Colonic mucosa (tissue), 4 donors: Measurements from ENCODE around the gene ZNF3. TPM values are rescaled to one million over a fixed set of nuclear protein-coding genes. Genes with fewer than 3 reads are reported as not detected.
A peak's percentile ranks its signal among the peaks of the same experiment; 100 is the strongest.

ENCODE experiments used
- DNase-seq: peaks from one replicate; pipeline ENCODE4 v3.0.0-alpha.2; 2020
- H3K27ac ChIP-seq: fragments of 200-600 bp; one replicate; pipeline ENCODE4 v1.8.0; 2021
- H3K27me3 ChIP-seq: fragments of 200-600 bp; one replicate; pipeline ENCODE4 v1.8.0; 2021
- H3K36me3 ChIP-seq: fragments of 200-600 bp; one replicate; pipeline ENCODE4 v1.8.0; 2021
- H3K4me1 ChIP-seq: fragments of 200-600 bp; one replicate; pipeline ENCODE4 v1.8.0; 2021; ENCODE audit warnings: mild to moderate bottlenecking
- H3K4me3 ChIP-seq: fragments of 200-600 bp; one replicate; pipeline ENCODE4 v1.8.0; 2021
- H3K9ac ChIP-seq, 2 donors: one replicate each; pipeline ENCODE4 v1.7.0; 2013; ENCODE audit warnings: control low read depth in 2 of 2, low read depth in 2 of 2, low read length in 2 of 2
- H3K9me3 ChIP-seq: fragments of 200-600 bp; one replicate; pipeline ENCODE4 v1.8.0; 2021
- CTCF ChIP-seq: fragments of 200-600 bp; IDR thresholded peaks from one replicate; pipeline ENCODE4 v1.8.0; 2022; ENCODE audit warnings: antibody characterized with exemption, mild to moderate bottlenecking
- intact Hi-C: fragments of 100-400 bp; cut with DNase I; formaldehyde crosslinking; loops from one replicate; pipeline ENCODE4 v1.14.1; 2022
- total RNA-seq, 2 donors: library from RNA; stranded (reverse); fragmentation: NEBNext Ultra II Directional in 1 of 2; extraction: Animal tissue kit (Norgen Biotek cat#: 25700) in 1 of 2; gene quantifications; one replicate each; pipeline ENCODE4 v1.2.1, GENCODE V29; 2021
- donor health status: healthy.
- donor health status: DM: no; HTN: no; CAD: no.
- donor health status: DM: no; HTN: no; CAD: no.

ZNF3 gene
- total RNA-seq, 2 donors from 2014 or later: 30.1 to 31.9 TPM

- Histone ChIP-seq H3K4me3 (peak within 1 kb of the TSS; percentile 66), H3K27me3 (no peaks in the 10 kb centered on the region), H3K27ac (peak within 1 kb of the TSS; percentile 75), H3K36me3 (peaks cover 8% of the 10 kb centered on the region), H3K9me3 (no peaks in the 10 kb centered on the region), H3K9ac (peak within 1 kb of the TSS; percentile 93 to 97), H3K4me1 (peaks cover 3% of the 10 kb centered on the region)
- intact Hi-C loops: no loop called here
- peak; percentile 90 for DNase-seq
- no peak for TF ChIP-seq CTCF
Measured at GRCh38 chr7:100088621-100089457, 7.3 kb upstream of the ZNF3 start, which contains the start of gene COPS6. Gene COPS6, plus strand, starts transcription at chr7:100088969. Its CDS starts 22 bp downstream, at chr7:100088991.

- Histone ChIP-seq H3K9me3 (no peaks in the 10 kb centered on the region), H3K36me3 (peaks cover 6% of the 10 kb centered on the region), H3K9ac (peak overlapping the region; percentile 93 to 97), H3K27me3 (no peaks in the 10 kb centered on the region), H3K27ac (peak overlapping the region; percentile 75), H3K4me3 (peak overlapping the region; percentile 66), H3K4me1 (peaks cover 3% of the 10 kb centered on the region)
- DNase-seq: no peak
- TF ChIP-seq CTCF: no peak
- intact Hi-C loops: no loop called here
Measured at GRCh38 chr7:100088095-100088620, 6.6 kb upstream of the ZNF3 start.

DNA sequence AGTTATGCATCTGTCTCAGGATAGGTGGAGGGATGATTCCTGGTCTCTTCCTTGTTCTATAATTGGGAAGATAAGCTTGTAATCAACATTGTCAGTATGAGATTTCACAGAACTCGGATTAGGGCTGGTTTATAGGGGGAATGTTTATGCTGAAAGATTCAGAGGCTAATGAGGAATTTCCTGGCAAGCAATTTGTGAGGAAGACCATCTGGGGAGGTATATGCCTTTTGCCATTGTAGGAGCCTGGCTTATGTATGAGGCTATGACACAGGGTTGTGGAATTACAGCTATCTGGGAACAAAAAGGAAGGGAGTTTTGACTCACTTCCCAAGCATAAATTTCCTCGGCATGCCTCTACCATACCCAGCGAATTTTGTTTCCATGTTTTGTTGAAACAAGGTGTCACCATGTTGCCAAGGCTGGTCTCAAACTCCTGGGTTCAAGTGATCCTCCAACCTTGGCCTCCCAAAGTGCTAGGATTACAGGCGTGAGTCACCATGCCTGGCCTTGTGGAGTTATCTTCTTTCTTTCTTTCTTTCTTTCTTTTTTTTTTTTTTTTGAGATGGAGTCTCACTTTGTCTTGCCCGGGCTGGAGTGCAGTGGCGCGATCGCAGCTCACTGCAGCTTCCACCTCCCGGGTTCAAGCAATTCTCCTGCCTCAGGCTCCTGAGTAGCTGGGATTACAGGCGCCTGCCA, 5.7 kb upstream of the ZNF3 start:
- Histone ChIP-seq H3K4me3 (no peak overlapping the region), H3K4me1 (peaks cover 3% of the 10 kb centered on the region), H3K27ac (peak overlapping the region; percentile 5), H3K9ac (no peak overlapping the region), H3K27me3 (no peaks in the 10 kb centered on the region), H3K9me3 (no peaks in the 10 kb centered on the region), H3K36me3 (no peaks in the 10 kb centered on the region)
- no peak for DNase-seq
- intact Hi-C loops: no loop called here
- TF ChIP-seq CTCF: no peak

DNA sequence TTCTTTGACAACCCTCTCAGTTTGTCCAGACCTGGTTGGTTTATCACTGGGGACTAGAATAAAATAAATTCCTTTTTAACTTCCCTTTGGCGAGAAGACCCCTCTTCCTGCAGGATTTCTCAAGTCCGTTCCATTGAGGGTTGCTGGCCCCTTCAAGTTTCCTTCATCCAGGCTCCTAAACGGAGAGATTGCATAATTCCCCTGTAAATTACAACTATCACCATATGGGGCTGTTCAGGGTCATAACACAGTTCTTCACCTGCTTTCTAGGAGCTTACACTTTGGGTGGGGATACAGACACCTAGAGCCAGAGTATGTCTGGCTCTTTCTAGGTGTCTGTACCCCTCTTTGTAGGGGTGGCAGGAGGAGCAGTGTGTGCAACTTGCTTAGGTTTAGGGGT, 4.0 kb upstream of the ZNF3 start:
- DNase-seq: no peak
- intact Hi-C loops: no loop called here
- no peaks in the 10 kb centered on the region for H3K36me3 ChIP-seq
- no peaks in the 10 kb centered on the region for H3K9me3 ChIP-seq
- H3K9ac ChIP-seq: no peak overlapping the region
- no peak overlapping the region for H3K27ac ChIP-seq
- TF ChIP-seq CTCF: no peak
- H3K4me3 ChIP-seq: no peak overlapping the region
- peaks cover 4% of the 10 kb centered on the region for H3K4me1 ChIP-seq
- no peaks in the 10 kb centered on the region for H3K27me3 ChIP-seq

- no peak for DNase-seq
- no peak for TF ChIP-seq CTCF
Measured at GRCh38 chr7:100082978-100083377, 1.5 kb upstream of the ZNF3 start.

More at GRCh38 chr7:100082978-100083377, 1.5 kb upstream of the ZNF3 start:
- Histone ChIP-seq H3K9ac (peak overlapping the region in 1 of 2 donors; percentile 21), H3K9me3 (no peaks in the 10 kb centered on the region), H3K4me3 (no peak overlapping the region), H3K27ac (peak overlapping the region; percentile 65), H3K4me1 (peaks cover 19% of the 10 kb centered on the region), H3K27me3 (no peaks in the 10 kb centered on the region), H3K36me3 (no peaks in the 10 kb centered on the region)
- intact Hi-C loops: loop anchor here (5.0 kb wide), 2 partner anchors 36 to 91 kb away; partner anchors contain the start of gene ZSCAN21
